HG03520 (cell line): ENCODE results near the gene OR9A4.
A peak's percentile ranks its signal among the peaks of the same experiment; 100 is the strongest.

Experiments used
- ATAC-seq: cut with Tn5 transposase; IDR thresholded peaks from one replicate; pipeline ENCODE4 v1.9.1; 2021; ENCODE audit warnings: mild to moderate bottlenecking, moderate library complexity; ENCODE audit not compliant: unreplicated experiment

Gene OR9A4

GRCh38 chr7:141946796-141947195 lies 30.6 kb downstream of the OR9A4 start, which contains the start of gene CLEC5A:
Gene CLEC5A, minus strand, starts transcription at chr7:141946974. Its CDS starts 682 bp downstream, at chr7:141946292.
- ATAC-seq: no peak

GRCh38 chr7:141949021-141949420 lies 32.8 kb downstream of the OR9A4 start:
- no peak for ATAC-seq

- no peak for ATAC-seq
These were observed 33.3 kb downstream of the OR9A4 start for GRCh38 chr7:141949451-141949850.

GRCh38 chr7:141949911-141950310 lies 33.7 kb downstream of the OR9A4 start:
- no peak for ATAC-seq

GRCh38 chr7:141950806-141951205 lies 34.6 kb downstream of the OR9A4 start:
- ATAC-seq: no peak

- no peak for ATAC-seq
These were observed 36.3 kb downstream of the OR9A4 start for GRCh38 chr7:141952461-141952860.

GRCh38 chr7:141954334-141954733 lies 38.1 kb downstream of the OR9A4 start:
- no peak for ATAC-seq

GRCh38 chr7:141956084-141956483 lies 39.9 kb downstream of the OR9A4 start:
- ATAC-seq: no peak

GRCh38 chr7:141960687-141961422 lies 44.7 kb downstream of the OR9A4 start:
- peak; percentile 89 for ATAC-seq
